ENCODE measurements around the gene UBR3. TPM values are rescaled to one million over a fixed set of nuclear protein-coding genes. Genes with fewer than 3 reads are reported as not detected.

The UBR3 gene
- total RNA-seq, 4 donors from 2014 or later: 87.4 to 101 (median 97.3) TPM

DNA sequence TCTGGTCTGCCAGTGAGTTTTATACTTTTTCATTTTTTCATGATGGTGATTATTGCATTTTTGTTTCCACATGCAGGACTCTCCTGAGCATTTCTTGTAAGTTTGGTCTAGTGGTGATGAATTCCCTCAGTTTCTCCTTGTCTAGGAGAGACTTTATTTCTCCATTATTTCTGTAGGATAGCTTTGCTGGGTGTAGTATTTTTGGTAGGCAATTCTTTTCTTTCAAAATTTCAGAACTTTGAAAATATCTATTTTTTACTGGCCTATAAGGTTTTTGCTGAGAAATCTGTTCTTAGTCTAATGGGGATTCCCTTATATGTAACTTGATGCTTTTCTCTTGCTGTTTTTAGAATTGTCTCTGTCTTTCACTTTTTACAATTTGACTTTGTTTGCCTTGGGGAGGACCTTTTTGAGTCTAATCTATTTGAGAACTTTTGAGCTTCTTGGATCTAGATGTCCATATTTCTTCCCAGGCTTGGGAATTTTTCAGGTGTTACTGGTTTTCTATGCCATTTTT, 149.1 kb downstream of the UBR3 start:
- Histone ChIP-seq H3K36me3 (peaks cover 0 to 50% (median 0%) of the 10 kb centered on the region in 3 donors), H3K27ac (no peak overlapping the region), H3K4me3 (no peak overlapping the region), H3K4me1 (no peaks in the 10 kb centered on the region), H3K9me3 (peaks cover 0 to 22% (median 11%) of the 10 kb centered on the region in 4 donors), H3K27me3 (no peaks in the 10 kb centered on the region)
- DNase-seq (ENCODE audit: low spot score in 2 of 2): no peak
- TF ChIP-seq POLR2A (IDR thresholded peaks at IDR 0.05) (no peak), EP300 (IDR thresholded peaks at IDR 0.05) (no peak)
- TF ChIP-seq, protein P1, sequence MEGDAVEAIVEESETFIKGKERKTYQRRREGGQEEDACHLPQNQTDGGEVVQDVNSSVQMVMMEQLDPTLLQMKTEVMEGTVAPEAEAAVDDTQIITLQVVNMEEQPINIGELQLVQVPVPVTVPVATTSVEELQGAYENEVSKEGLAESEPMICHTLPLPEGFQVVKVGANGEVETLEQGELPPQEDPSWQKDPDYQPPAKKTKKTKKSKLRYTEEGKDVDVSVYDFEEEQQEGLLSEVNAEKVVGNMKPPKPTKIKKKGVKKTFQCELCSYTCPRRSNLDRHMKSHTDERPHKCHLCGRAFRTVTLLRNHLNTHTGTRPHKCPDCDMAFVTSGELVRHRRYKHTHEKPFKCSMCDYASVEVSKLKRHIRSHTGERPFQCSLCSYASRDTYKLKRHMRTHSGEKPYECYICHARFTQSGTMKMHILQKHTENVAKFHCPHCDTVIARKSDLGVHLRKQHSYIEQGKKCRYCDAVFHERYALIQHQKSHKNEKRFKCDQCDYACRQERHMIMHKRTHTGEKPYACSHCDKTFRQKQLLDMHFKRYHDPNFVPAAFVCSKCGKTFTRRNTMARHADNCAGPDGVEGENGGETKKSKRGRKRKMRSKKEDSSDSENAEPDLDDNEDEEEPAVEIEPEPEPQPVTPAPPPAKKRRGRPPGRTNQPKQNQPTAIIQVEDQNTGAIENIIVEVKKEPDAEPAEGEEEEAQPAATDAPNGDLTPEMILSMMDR (IDR thresholded peaks at IDR 0.05): no peak

DNA sequence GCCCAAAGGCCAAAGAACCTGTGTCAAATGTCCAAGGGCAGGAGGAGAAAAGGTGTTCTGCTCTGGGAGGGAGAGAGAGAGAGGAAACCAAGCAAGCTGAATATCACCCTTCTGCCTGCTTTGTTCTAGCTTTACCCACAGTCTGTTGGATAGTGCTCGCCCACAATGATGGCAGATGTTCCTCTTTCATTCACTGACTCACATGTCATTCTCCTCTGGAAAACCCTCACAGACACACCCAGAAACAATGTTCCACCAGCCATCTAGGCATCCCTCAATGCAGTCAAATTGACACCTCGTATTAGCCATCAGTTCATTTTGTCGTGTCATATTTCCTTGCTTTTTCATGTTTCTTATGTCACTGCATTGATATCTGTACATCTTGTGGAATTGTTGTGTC, 150.3 kb downstream of the UBR3 start:
- TF ChIP-seq EP300 (IDR thresholded peaks at IDR 0.05): no peak
- no peak for TF ChIP-seq POLR2A (IDR thresholded peaks at IDR 0.05)
- TF ChIP-seq, protein P1 (IDR thresholded peaks at IDR 0.05): no peak
- Histone ChIP-seq H3K9me3 (peaks cover 0 to 22% (median 11%) of the 10 kb centered on the region in 4 donors), H3K4me1 (no peaks in the 10 kb centered on the region), H3K4me3 (no peak overlapping the region), H3K36me3 (peaks cover 0 to 50% (median 0%) of the 10 kb centered on the region in 3 donors), H3K27ac (no peak overlapping the region), H3K27me3 (no peaks in the 10 kb centered on the region)
- no peak for DNase-seq (ENCODE audit: low spot score in 2 of 2)
- WGBS, 2 donors: 89 to 96% methylated on average over 3 of the region's 3 CpGs

DNA sequence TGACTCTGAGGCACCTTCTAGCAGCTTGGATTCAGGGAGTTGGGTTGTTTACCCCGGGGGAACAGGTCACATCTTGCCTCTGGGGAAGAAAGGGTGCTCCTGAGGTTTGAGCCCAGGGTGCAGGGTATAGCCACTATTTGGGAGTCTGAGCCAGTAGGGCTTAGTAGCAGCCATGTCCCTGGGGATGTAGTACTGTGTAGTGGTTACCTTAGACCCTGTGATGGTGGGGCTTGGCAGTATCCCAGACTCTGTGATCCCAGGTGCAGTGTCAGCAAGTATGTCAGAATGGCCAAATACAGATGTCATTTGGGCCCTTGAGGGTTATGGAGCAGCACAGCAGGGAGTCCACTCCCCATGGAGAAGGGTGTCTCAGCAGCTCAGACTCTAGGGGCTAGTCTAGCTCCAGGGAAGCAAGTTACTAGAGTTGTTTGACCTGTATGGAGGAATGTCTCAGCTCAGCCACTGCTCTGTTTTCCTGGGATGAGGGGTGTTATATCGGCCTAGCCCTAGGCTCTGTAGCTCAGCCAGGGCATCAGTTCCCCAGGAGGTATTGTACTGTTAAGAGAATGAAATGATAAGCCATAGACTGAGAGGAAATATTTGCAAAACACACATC, 151.3 kb downstream of the UBR3 start:
- peaks cover 0 to 22% (median 11%) of the 10 kb centered on the region in 4 donors for H3K9me3 ChIP-seq
- H3K27me3 ChIP-seq: no peaks in the 10 kb centered on the region
- H3K4me1 ChIP-seq: no peaks in the 10 kb centered on the region
- no peak for DNase-seq (ENCODE audit: low spot score in 2 of 2)
- no peak overlapping the region for H3K4me3 ChIP-seq
- H3K27ac ChIP-seq: no peak overlapping the region
- no peak for TF ChIP-seq POLR2A (IDR thresholded peaks at IDR 0.05)
- no peak for TF ChIP-seq EP300 (IDR thresholded peaks at IDR 0.05)
- TF ChIP-seq, protein P1 (IDR thresholded peaks at IDR 0.05): no peak
- peaks cover 0 to 50% (median 0%) of the 10 kb centered on the region in 3 donors for H3K36me3 ChIP-seq
- WGBS, 2 donors: 90 to 100% methylated on average over 2 of the region's 2 CpGs

DNA sequence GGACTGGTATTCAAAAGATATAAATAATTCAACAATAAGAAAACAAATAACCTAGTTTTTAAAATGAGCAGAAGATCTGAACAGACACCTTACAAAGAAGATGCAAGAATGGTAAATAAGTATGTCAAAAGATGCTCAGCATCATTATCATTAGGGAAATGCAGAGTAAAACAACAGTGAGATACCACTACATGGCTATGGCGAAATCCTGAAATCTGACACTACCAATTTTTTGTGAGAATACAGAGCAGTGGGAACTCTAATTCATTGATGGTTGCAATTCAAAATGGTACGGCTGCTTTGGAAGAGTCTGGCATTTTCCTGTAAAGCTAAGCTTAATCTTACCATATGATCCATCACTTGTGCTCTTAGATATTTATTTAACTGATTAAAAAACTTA, 151.8 kb downstream of the UBR3 start:
- no peak overlapping the region for H3K27ac ChIP-seq
- no peaks in the 10 kb centered on the region for H3K4me1 ChIP-seq
- TF ChIP-seq, protein P1 (IDR thresholded peaks at IDR 0.05): no peak
- TF ChIP-seq POLR2A (IDR thresholded peaks at IDR 0.05): no peak
- TF ChIP-seq EP300 (IDR thresholded peaks at IDR 0.05): no peak
- DNase-seq (ENCODE audit: low spot score in 2 of 2): no peak
- H3K36me3 ChIP-seq: peaks cover 0 to 48% (median 0%) of the 10 kb centered on the region in 3 donors
- no peaks in the 10 kb centered on the region for H3K27me3 ChIP-seq
- 94 to 98% methylated on average over 2 of the region's 2 CpGs for WGBS, 2 donors
- H3K9me3 ChIP-seq: peaks cover 0 to 22% (median 11%) of the 10 kb centered on the region in 4 donors
- no peak overlapping the region for H3K4me3 ChIP-seq

DNA sequence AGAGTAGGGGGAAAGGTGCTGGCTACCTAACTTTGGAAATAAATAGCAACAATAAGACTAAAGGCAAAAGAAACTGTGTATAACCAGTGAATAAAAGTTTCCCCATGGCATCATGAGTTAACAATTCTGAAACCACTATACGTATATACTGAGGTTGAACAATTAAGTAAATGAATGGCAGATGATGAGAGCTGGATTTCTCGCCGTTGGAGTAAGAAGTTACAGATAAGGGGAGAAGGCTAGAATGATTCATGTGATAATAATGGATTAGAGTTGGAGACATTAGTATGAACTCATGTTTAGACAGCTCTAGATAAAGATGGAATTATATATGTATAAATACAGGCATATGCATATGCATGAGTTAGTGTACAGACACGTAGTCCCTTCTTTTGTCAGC, 152.7 kb downstream of the UBR3 start:
- peaks cover 0 to 22% (median 11%) of the 10 kb centered on the region in 4 donors for H3K9me3 ChIP-seq
- no peak overlapping the region for H3K27ac ChIP-seq
- WGBS, 2 donors: 89 to 91% methylated on average over 4 of the region's 4 CpGs
- H3K36me3 ChIP-seq: peaks cover 0 to 38% (median 0%) of the 10 kb centered on the region in 3 donors
- DNase-seq (ENCODE audit: low spot score in 2 of 2): no peak
- TF ChIP-seq, protein P1 (IDR thresholded peaks at IDR 0.05): no peak
- no peak for TF ChIP-seq EP300 (IDR thresholded peaks at IDR 0.05)
- no peak for TF ChIP-seq POLR2A (IDR thresholded peaks at IDR 0.05)
- no peaks in the 10 kb centered on the region for H3K4me1 ChIP-seq
- H3K4me3 ChIP-seq: no peak overlapping the region
- no peaks in the 10 kb centered on the region for H3K27me3 ChIP-seq
